Activated gamma-delta T cell treated with Interleukin-2 at 50 U/mL for 16 hours (primary cell): Measurements from ENCODE around the gene NPBWR2.

Experiments
- DNase-seq: peaks from one replicate; pipeline ENCODE4 v3.0.0-alpha.2; 2020

Gene NPBWR2

GRCh38 chr20:64083804-64084684 is 23.3 kb downstream of the NPBWR2 start, which contains the start of gene LKAAEAR1:
LKAAEAR1 (minus strand) TSS chr20:64084398; CDS start chr20:64084219, 179 bp downstream.
- no peak for DNase-seq

DNA sequence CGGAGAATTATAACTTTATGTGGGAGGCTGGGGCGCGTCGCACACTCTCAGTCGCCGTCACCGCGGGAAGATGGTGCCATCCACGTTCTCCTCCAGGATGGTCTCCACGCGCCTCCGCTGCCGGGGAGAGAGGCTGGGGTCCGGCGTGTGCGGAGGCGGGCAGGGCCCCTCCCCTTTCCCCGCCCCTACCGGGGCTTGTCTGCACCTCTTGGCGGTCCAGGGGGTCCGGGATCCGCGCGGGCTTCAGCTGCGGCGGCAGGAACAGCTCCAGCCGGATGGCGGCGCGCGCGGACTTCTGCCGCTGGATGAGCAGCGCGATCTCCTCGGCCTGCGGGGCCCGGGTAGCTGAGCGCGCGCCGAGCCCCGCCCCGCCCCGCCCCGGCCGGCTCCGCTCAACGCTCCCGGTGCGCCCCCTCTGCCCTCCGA is 24.0 kb downstream of the NPBWR2 start:
- peak; percentile 58 for DNase-seq

DNA sequence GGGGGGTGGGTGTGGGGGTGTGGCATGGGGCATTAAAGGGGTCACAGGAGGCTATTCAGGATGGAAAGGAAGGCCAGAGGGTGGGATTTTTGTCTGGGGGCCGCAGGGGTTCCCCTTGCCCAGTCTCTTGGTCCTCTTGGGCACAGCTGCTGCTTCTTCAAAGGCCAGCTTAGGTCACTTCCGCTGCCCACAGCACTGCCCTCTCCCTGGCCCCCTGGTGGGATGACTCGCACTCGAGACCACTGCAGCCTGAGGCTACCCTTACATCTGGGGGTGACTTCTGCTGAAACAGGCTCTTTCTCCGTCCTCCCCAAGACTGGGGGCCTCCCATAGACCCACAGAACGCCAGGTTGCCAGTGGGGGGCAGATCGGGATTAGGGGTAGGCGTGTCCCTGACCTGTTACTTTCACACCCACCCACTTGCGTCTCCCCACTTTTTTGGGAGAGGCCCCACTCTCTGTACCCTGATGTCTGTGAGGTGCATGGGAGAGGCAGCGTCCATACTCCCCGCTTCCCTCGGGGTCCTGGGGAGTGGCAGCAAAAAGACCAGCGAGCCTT is 24.5 kb downstream of the NPBWR2 start:
- DNase-seq = no peak

DNA sequence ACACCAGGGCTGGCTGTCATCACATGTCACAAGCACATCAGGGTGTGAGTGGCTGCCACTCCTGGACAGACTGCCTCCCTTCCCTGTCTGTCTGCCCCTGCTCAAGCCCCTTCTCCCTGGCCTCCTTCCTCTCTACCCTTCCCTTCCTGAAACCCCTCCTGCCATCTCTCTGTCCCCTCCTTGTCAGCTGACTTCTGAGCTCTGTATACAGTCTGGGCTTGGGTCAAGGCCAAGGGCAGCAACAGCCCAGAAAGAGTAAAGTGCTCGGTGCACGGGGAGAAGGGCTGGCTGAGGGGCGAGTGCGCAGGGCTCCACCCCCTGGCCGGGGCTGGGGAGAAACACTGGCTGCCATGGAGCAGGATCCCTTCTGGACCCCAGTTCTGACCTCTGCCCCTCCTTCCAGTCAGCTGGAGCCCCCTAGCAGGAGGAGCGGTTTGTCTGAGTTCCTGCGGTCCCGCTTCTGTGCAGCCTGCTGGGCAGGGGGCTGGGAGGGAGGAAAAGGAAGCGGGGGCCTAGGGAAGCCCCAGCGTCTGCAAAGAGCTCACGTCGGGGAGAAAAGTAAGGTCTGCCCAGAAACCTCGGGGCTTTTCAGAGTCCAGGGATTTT is 25.1 kb downstream of the NPBWR2 start:
- DNase-seq = no peak

- no peak for DNase-seq
Observed at GRCh38 chr20:64081624-64081964, 25.8 kb downstream of the NPBWR2 start.

- DNase-seq = no peak
Observed at GRCh38 chr20:64080813-64081623, 26.3 kb downstream of the NPBWR2 start.

GRCh38 chr20:64080013-64080812 is 27.2 kb downstream of the NPBWR2 start, which contains the start of gene OPRL1:
OPRL1 (plus strand) TSS chr20:64080082; CDS start chr20:64092721, 12,639 bp downstream.
- peak; percentile 35 for DNase-seq

DNA sequence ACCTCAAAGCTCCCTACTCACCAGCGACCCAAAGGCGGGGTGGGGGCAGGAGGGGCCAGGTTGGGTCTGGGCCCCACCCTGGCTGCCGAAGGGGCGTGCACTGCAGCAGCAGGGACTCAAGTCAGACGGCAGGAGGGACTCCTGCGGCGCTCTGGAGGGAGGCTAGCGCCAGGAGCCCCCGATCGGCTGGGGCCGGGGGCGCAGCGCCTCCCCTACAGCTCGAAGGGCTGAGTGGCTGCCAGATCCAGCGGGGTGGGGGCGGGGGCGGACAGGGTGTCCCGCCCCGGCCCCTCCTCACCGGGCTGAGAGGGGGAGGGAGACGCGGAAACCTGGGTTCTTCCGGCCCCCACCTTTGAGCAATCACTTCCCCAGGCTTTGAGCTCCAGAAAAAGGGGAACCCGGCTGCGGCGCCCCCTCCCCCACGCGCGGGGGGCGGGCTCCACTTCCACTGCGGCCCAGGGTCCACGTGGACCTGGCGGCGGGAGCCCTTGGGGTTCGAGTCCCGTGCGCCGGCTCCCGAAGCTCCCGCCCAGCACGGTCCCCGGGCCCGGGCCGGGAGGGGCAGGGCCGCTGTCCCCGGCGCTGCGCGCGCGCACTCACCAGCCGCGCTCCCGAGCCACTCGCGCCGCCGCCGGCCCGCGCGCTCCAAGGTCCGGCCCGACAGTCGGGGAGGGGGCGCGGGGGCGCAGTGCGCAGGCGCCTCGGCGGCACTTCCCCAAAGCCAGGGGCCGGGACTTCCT is 27.9 kb downstream of the NPBWR2 start, which contains the start of gene RGS19:
TSS of gene RGS19 (minus strand) at position 246 of the 740 bp plus-strand sequence. CDS start 2,632 bp downstream, outside the sequence.
- DNase-seq = peak; percentile 61

DNA sequence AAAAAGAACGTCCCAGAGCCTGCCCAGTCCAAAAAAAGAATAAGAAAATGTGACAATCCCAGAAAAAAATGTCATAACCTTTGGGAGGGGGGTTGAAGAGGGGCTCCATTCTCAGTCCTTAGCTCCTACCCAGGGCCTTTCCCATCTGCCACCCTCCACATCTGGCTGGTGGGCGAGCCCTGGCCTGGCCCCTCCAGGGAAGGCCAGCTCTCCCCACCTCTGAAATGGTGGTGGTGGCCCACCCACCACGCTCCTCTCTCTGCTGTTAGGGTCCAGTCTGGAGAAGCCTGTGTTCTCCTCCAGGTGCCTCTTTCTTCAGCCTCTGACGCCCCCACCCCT is 28.5 kb downstream of the NPBWR2 start:
- no peak for DNase-seq

GRCh38 chr20:64077876-64078551 is 29.4 kb downstream of the NPBWR2 start:
- peak; percentile 69 for DNase-seq

DNA sequence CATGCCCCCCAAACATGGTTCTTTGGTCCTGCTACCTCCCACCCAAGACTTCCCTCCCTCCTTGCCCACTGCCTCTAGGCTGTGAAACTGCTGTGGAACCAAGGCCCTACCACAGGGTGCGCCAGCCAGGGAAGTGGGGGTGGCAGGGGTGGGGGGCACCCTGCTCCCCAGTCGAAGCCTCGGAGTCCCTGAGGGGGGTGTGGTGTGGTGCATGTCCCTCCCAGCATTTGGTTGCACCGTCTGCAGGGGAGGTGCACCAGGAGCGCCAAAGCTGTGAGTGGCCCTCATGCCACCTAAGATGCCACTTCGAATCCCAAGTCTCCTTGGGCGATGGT is 29.9 kb downstream of the NPBWR2 start:
- DNase-seq = no peak

GRCh38 chr20:64077094-64077493 is 30.3 kb downstream of the NPBWR2 start:
- peak; percentile 37 for DNase-seq

- DNase-seq = no peak
Observed at GRCh38 chr20:64076061-64076997, 31.0 kb downstream of the NPBWR2 start.

- no peak for DNase-seq
Observed at GRCh38 chr20:64075556-64075955, 31.8 kb downstream of the NPBWR2 start.

DNA sequence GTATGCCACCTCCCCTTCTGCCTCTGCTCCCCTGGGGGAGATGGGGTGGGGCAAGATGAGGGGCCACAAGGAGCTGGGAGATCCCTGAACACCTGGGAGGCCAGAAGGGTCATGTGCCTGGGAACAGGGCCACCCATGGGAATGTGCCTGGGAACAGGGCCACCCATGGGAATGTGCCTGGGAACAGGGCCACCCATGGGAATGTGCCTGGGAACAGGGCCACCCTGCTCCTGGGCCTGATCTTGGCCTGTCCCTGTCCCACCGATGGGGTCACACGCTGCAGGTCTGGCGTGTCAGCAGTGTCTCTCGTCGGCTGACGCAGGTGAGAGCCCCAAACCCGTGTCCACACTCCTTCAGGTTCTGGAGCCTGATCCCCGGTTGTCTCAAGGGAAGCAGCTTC is 32.4 kb downstream of the NPBWR2 start:
- DNase-seq = no peak

- DNase-seq = no peak
Observed at GRCh38 chr20:64074184-64074789, 33.1 kb downstream of the NPBWR2 start.

GRCh38 chr20:64073476-64074183 is 33.7 kb downstream of the NPBWR2 start:
- DNase-seq = no peak

GRCh38 chr20:64072498-64073063 is 34.8 kb downstream of the NPBWR2 start:
- DNase-seq = no peak
